Neutrophil (primary cell): ENCODE results near the gene SLC6A9.

ENCODE experiments used
- H3K27ac ChIP-seq: fragments of 200-600 bp; sonication (generic); 2 replicates; pipeline ENCODE4 v1.5.1; 2016; ENCODE audit warnings: mild to moderate bottlenecking, moderate library complexity
- H3K27me3 ChIP-seq: fragments of 200-600 bp; sonication (generic); 2 replicates; pipeline ENCODE4 v1.6.0; 2016; ENCODE audit warnings: mild to moderate bottlenecking
- H3K36me3 ChIP-seq: fragments of 200-600 bp; sonication (generic); 2 replicates; pipeline ENCODE4 v1.5.1; 2017
- H3K4me1 ChIP-seq, 2 experiments: fragments of 200-600 bp in 1 of 2; sonication (generic) in 1 of 2; 1 replicate in 1 of 2; 2 replicates in 1 of 2; pipeline versions ENCODE4 v1.5.1 to v1.6.1; 2013 to 2016; ENCODE audit warnings: low read depth in 1 of 2, low read length in 1 of 2, mild to moderate bottlenecking in 1 of 2, moderate library complexity in 1 of 2; ENCODE audit not compliant: control insufficient read depth in 1 of 2, insufficient read depth in 1 of 2
- H3K4me3 ChIP-seq, 2 experiments: fragments of 200-600 bp in 1 of 2; sonication (generic) in 1 of 2; 1 replicate in 1 of 2; 2 replicates in 1 of 2; pipeline ENCODE4 v1.5.1; 2013 to 2016; ENCODE audit warnings: low read depth in 1 of 2, low read length in 1 of 2, mild to moderate bottlenecking in 1 of 2, moderate library complexity in 1 of 2
- H3K9me3 ChIP-seq: fragments of 200-600 bp; sonication (generic); 2 replicates; pipeline ENCODE4 v1.5.1; 2016
- TF ChIP-seq, protein P1 (sequence below): fragments of 200-600 bp; sonication (generic); IDR thresholded peaks from 2 replicates; pipeline ENCODE4 v1.5.1; 2016; ENCODE audit warnings: antibody characterized with exemption

SLC6A9 gene

DNA sequence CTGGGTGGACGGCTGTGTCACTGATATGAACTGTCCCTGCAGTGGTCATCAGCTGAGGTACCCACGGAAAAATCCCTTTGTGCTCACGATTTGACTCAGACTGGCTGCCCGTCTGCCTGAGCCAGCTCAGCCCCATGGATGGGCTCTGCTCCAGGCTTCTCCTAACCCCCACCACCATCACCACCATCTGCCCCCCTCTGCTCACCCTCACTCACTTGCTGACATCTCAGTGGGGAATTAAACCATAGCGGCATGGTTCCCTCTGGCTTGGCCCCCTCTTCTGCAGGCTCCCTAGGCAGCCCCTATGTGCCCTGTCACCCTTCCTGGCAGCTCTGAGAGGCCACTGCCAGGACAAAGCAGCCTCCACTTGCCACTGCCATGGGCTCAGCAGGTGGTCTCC lies 17.3 kb downstream of the SLC6A9 start:
- TF ChIP-seq, protein P1, sequence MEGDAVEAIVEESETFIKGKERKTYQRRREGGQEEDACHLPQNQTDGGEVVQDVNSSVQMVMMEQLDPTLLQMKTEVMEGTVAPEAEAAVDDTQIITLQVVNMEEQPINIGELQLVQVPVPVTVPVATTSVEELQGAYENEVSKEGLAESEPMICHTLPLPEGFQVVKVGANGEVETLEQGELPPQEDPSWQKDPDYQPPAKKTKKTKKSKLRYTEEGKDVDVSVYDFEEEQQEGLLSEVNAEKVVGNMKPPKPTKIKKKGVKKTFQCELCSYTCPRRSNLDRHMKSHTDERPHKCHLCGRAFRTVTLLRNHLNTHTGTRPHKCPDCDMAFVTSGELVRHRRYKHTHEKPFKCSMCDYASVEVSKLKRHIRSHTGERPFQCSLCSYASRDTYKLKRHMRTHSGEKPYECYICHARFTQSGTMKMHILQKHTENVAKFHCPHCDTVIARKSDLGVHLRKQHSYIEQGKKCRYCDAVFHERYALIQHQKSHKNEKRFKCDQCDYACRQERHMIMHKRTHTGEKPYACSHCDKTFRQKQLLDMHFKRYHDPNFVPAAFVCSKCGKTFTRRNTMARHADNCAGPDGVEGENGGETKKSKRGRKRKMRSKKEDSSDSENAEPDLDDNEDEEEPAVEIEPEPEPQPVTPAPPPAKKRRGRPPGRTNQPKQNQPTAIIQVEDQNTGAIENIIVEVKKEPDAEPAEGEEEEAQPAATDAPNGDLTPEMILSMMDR, result no peak
- peaks cover 7% of the 10 kb centered on the region for H3K27me3 ChIP-seq

DNA sequence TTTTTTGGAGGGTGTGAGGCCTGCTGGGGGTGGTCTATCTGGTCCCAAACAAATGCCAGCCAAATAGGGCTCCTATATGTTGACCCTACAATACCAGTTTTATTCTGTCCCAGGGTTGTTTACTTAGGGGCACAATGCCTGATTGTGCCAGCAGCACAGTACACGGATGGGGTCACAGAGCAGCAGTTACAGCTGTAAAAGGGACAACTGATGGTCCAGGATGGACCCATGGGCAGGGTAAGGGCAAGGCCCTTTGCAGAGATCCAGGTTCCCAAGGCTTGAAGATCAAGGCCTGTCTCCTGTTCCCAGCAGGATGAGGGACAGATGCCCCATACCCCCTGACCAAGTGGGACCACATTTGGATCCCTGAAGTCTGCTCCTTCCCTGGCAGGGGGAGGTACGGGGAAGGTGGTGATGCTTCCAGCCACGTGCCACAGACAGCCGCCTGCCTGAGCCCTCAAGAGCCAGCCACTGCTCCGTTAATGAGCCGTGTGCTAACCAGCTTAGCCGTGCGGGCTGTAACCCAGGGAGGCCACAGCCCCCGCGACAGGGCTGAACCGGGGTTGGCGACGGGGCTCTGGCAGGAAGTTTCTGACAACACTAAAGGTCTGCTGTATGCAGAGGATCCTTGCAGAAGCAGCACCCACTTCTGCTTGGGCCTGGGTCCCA lies 18.2 kb downstream of the SLC6A9 start:
- TF ChIP-seq, protein P1, result no peak
- Histone ChIP-seq H3K27me3 (peaks cover 7% of the 10 kb centered on the region), H3K4me3 (no peak overlapping the region), H3K36me3 (no peaks in the 10 kb centered on the region), H3K4me1 (no peaks in the 10 kb centered on the region), H3K27ac (no peak overlapping the region), H3K9me3 (no peaks in the 10 kb centered on the region)

More for the DNA sequence above, 17.3 kb downstream of the SLC6A9 start:
- Histone ChIP-seq H3K27ac (no peak overlapping the region), H3K4me1 (no peaks in the 10 kb centered on the region), H3K36me3 (no peaks in the 10 kb centered on the region), H3K9me3 (no peaks in the 10 kb centered on the region), H3K4me3 (no peak overlapping the region)

DNA sequence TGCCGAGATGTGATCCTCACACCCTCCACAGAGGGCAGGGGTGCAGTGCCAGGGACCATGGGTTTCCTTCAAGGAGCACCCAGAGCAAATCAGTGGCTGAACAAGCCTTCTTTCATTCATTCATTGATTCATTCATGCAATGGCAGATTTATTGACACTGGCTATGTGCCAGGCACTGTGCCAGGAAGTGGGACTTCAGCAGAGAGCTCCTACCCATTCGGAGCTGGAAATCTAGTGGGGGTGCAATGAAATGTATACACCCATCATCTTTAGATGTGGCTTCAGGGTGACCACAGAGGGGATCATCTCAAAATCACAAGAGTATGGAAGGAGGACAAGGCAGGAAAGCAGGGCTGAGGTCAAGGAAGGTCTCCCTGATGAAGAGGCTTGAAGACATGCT lies 18.9 kb downstream of the SLC6A9 start:
- no peaks in the 10 kb centered on the region for H3K4me1 ChIP-seq
- TF ChIP-seq, protein P1, result no peak

DNA sequence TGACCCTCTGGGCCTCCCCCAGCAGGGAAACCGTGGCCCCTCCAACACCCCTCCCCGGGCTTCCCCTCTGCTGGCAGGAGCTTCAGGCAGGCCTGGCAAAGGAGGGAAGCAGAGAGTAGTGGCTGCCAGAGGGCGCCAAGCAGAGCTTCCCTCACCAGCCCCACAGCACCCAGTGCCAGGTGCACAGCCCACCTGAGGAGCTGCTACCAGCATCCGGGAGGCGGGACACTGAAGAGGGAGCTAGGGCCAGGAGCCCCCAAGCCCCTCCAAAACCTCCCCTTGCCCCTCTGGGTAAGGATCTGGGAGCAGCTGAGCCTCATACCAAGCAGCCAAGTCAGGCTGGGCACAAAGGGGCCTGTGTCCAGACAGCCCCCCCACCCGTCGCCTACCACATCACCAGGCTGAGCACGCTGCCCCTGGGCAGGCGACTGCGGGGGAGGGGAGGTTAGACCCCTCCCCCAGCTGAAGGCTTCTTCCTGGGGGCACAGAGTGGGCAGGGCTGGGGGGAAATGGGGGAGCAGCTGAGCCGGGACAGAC lies 20.3 kb downstream of the SLC6A9 start:
- Histone ChIP-seq H3K36me3 (no peaks in the 10 kb centered on the region), H3K4me1 (no peaks in the 10 kb centered on the region), H3K27ac (no peak overlapping the region), H3K9me3 (no peaks in the 10 kb centered on the region), H3K4me3 (no peak overlapping the region), H3K27me3 (peaks cover 7% of the 10 kb centered on the region)
- TF ChIP-seq, protein P1, result no peak

More for the DNA sequence above, 18.9 kb downstream of the SLC6A9 start:
- no peaks in the 10 kb centered on the region for H3K9me3 ChIP-seq
- H3K27me3 ChIP-seq, result peaks cover 7% of the 10 kb centered on the region
- H3K36me3 ChIP-seq, result no peaks in the 10 kb centered on the region
- H3K4me3 ChIP-seq, result no peak overlapping the region
- no peak overlapping the region for H3K27ac ChIP-seq

DNA sequence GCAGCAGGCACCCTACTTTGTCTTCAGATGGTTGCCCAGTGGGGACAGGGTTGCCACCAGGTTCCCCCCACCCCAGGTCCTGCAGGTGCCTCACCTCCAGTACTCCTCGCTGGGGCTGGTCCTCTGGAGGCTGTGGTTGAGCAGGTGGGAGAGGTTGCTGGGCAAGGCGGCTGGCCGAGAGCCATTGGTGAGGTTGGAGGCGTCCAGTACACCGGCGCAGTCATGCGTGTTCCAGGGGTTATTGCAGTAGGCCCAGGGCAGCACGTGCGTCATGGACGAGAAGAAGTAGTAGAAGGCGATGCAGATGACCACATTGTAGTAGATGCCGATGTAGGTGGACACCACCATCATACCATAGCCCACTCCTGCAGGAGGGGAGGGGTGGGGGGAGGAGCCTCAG lies 23.0 kb downstream of the SLC6A9 start:
- peaks cover 2% of the 10 kb centered on the region for H3K27me3 ChIP-seq
- no peak overlapping the region for H3K4me3 ChIP-seq
- TF ChIP-seq, protein P1, result no peak
- no peaks in the 10 kb centered on the region for H3K4me1 ChIP-seq
- no peaks in the 10 kb centered on the region for H3K36me3 ChIP-seq
- no peaks in the 10 kb centered on the region for H3K9me3 ChIP-seq
- H3K27ac ChIP-seq, result no peak overlapping the region
